Measurements from ENCODE around the gene FAM20B. TPM values are rescaled to one million over a fixed set of nuclear protein-coding genes. Genes with fewer than 3 reads are reported as not detected.

Gene FAM20B
- total RNA-seq (2021): 32.8 and 35.4 TPM in 2 replicates
- long read RNA-seq, partial matches to known transcripts: 3 of 6 reads
- long read RNA-seq, other reads (novel, unspliced or antisense): 3 of 6 reads

- Histone ChIP-seq H4K8ac (replicated peaks; ENCODE audit: insufficient read length, low read depth, low read length) (no peak within 1 kb of the TSS), H3K79me1 (ENCODE audit: insufficient read depth, low read depth, low read length, poor library complexity, severe bottlenecking) (no peaks in the 10 kb centered on the region), H4K20me1 (ENCODE audit: control insufficient read depth, insufficient read depth, insufficient read length) (no peaks in the 10 kb centered on the region), H3K4ac (ENCODE audit: low read depth, low read length) (no peak within 1 kb of the TSS), H4K5ac (ENCODE audit: insufficient read length, low read depth, low read length) (no peak within 1 kb of the TSS), H3K4me1 (ENCODE audit: insufficient read depth, low read length) (peaks cover 7% of the 10 kb centered on the region; the same call in 1 of the 2 replicates), H4K91ac (ENCODE audit: insufficient read length, low read depth, low read length) (no peak within 1 kb of the TSS), H2BK5ac (ENCODE audit: insufficient read length, low read length) (no peak within 1 kb of the TSS), H3K14ac (ENCODE audit: insufficient read depth, low read length) (peak within 1 kb of the TSS; percentile 82), H3T11ph (ENCODE audit: low read length) (no peak within 1 kb of the TSS), H3K4me2 (ENCODE audit: insufficient read depth, insufficient read length, low read length) (peak within 1 kb of the TSS; percentile 81), H2AFZ (ENCODE audit: low read length) (peak within 1 kb of the TSS; percentile 58), H2BK15ac (ENCODE audit: low read depth, low read length) (no peak within 1 kb of the TSS), H3K27ac (ENCODE audit: insufficient read length, low read depth, low read length) (no peak within 1 kb of the TSS), H2BK120ac (ENCODE audit: low read depth, low read length, poor library complexity, severe bottlenecking) (no peak within 1 kb of the TSS), H3K56ac (ENCODE audit: insufficient read length, low read depth, low read length) (no peak within 1 kb of the TSS), H3K9ac (ENCODE audit: extremely low read depth, insufficient read length, low read length) (peak within 1 kb of the TSS; percentile 75), H3K27me3 (ENCODE audit: insufficient read depth, low read length) (no peaks in the 10 kb centered on the region), H3K79me2 (ENCODE audit: insufficient read depth, low read length) (peaks cover 5% of the 10 kb centered on the region; the same call in 1 of the 2 replicates), H3K23me2 (ENCODE audit: insufficient read length, low read depth, low read length, poor library complexity, severe bottlenecking) (peaks cover 11% of the 10 kb centered on the region), H3K18ac (ENCODE audit: insufficient read length, low read depth, low read length) (peak within 1 kb of the TSS; percentile 43), H3K23ac (ENCODE audit: insufficient read length, low read depth, low read length) (no peak within 1 kb of the TSS), H2BK12ac (ENCODE audit: insufficient read length, low read depth, low read length) (no peak within 1 kb of the TSS), H3K9me3 (ENCODE audit: control insufficient read depth, low read depth, low read length) (no peaks in the 10 kb centered on the region), H2BK20ac (ENCODE audit: low read depth, low read length, poor library complexity, severe bottlenecking) (no peak within 1 kb of the TSS), H2AK5ac (ENCODE audit: insufficient read length, low read length) (no peak within 1 kb of the TSS)
- peak within 1 kb of the TSS; percentile 81 to 95 for H3K4me3 Mint-ChIP-seq
- no peaks in the 10 kb centered on the region; a peak in 1 of 7 replicates for H3K36me3 Mint-ChIP-seq (ENCODE audit: insufficient read depth in 1 of 3, low read depth in 3 of 3)
- WGBS (ENCODE audit: extremely low coverage, insufficient read length, low lambda C conversion rate): no CpG with 5 or more reads among the region's 58 CpGs
- peaks cover 39 to 43% of the 10 kb centered on the region in 2 experiments for H3K4me1 Mint-ChIP-seq
- no peaks in the 10 kb centered on the region for H3K9me3 Mint-ChIP-seq
- H3K27me3 Mint-ChIP-seq (ENCODE audit: low read depth): peaks cover 4% of the 10 kb centered on the region; the same call in 1 of the 2 replicates
- no peak for TF ChIP-seq CTCF (conservative IDR thresholded peaks at IDR 0.05)
- H3K27ac Mint-ChIP-seq: peak within 1 kb of the TSS; percentile 50 to 91 (median 88); a peak in 6 of 7 replicates
- DNase-seq: peak; percentile 96
Measured at GRCh38 chr1:179025125-179025974, at the start of gene FAM20B. FAM20B (plus strand) TSS chr1:179025894; CDS start chr1:179043848, 17,954 bp downstream.

Measured in H9 (cell line).